Upper lobe of left lung (tissue), 4 donors: ENCODE results near the gene CYTL1.

Experiments
- EP300 ChIP-seq, 4 donors: sonication (generic); formaldehyde crosslinking; IDR thresholded peaks; one replicate each; pipeline ENCODE4 v1.5.1; 2017; ENCODE audit warnings: antibody characterized with exemption in 4 of 4, control low read depth in 2 of 4
- POLR2A ChIP-seq, 4 donors: fragments of 450-650 bp; IDR thresholded peaks; one replicate each; pipeline ENCODE4 v1.5.1; 2016 to 2017; ENCODE audit warnings: antibody characterized with exemption in 4 of 4, mild to moderate bottlenecking in 2 of 4
- POLR2AphosphoS5 ChIP-seq, 2 donors: sonication (generic); formaldehyde crosslinking; IDR thresholded peaks; one replicate each; pipeline ENCODE4 v1.5.1; 2017; ENCODE audit warnings: antibody characterized with exemption in 2 of 2
- TF ChIP-seq, protein P1 (sequence below), 6 experiments: fragments of 450-650 bp in 4 of 6; fragments of 200-600 bp in 2 of 6; sonication (generic) in 2 of 6; IDR thresholded peaks; one replicate each; pipeline ENCODE4 v1.5.1; 2016 to 2019; ENCODE audit warnings: antibody characterized with exemption in 6 of 6

DNA sequence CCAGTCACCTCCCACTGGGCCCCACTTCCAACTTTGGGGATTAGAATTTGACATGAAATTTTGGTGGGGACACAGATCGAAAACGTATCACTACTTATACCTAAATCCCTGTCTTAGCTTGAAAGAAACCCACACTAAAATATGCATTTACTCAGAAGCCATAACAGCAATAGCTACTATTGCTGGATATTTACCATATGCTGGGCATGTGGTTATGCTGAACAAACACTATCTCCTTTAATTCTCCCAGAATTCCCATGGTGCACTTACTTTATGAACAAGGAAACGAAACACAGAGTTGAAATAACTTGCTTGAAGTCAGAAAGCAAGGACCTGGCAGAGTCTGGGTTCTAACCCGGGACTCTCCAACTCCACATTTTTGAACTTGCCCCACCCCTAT, 39.3 kb downstream of the CYTL1 start:
- TF ChIP-seq EP300 (IDR thresholded peaks at IDR 0.05) (no peak), POLR2AphosphoS5 (IDR thresholded peaks at IDR 0.05) (no peak), POLR2A (IDR thresholded peaks at IDR 0.05) (no peak)
- TF ChIP-seq, protein P1, sequence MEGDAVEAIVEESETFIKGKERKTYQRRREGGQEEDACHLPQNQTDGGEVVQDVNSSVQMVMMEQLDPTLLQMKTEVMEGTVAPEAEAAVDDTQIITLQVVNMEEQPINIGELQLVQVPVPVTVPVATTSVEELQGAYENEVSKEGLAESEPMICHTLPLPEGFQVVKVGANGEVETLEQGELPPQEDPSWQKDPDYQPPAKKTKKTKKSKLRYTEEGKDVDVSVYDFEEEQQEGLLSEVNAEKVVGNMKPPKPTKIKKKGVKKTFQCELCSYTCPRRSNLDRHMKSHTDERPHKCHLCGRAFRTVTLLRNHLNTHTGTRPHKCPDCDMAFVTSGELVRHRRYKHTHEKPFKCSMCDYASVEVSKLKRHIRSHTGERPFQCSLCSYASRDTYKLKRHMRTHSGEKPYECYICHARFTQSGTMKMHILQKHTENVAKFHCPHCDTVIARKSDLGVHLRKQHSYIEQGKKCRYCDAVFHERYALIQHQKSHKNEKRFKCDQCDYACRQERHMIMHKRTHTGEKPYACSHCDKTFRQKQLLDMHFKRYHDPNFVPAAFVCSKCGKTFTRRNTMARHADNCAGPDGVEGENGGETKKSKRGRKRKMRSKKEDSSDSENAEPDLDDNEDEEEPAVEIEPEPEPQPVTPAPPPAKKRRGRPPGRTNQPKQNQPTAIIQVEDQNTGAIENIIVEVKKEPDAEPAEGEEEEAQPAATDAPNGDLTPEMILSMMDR (IDR thresholded peaks at IDR 0.05): no peak
